Measurements from ENCODE around the gene CD37.

DNA sequence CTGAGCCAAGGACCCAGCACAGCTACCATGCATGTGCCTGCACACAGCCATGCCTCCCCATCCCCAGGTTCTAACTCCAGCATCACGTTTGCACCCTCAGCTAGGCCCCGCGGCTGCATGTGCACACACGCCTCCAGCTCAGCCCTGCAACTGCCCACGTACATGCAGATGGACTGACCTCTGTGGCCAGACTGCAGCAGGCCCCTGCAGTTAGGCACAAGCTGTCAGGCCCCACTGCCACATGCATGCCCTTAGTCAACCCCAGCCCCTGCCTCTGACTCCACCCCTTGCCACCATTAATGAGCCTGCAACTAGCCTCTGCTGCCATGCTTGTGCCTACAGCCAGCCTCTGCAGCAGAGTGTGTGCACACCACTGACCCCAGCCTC is 33.3 kb upstream of the CD37 start:
- TF ChIP-seq DPF2 (IDR thresholded peaks at IDR 0.05) (no peak), CTCF (IDR thresholded peaks at IDR 0.05 in 2 of 3, conservative IDR thresholded peaks at IDR 0.05 in 1 of 3; ENCODE audit: control insufficient read depth in 2 of 3, extremely low read depth in 1 of 3, insufficient read depth in 1 of 3, low read depth in 3 of 3, low read length in 3 of 3) (no peak), SIN3A (IDR thresholded peaks at IDR 0.05; ENCODE audit: low read depth, low read length) (no peak), ZZZ3 (IDR thresholded peaks at IDR 0.05; ENCODE audit: control insufficient read depth, insufficient read length, low read depth) (no peak)

Measured in GM12878 (cell line).